Epithelial cell of esophagus (primary cell): ENCODE data around the gene SLC2A4.

Source experiments
- DNase-seq: peaks from one replicate; pipeline ENCODE4 v3.0.0; 2010; ENCODE audit warnings: low read depth
- H3K4me3 ChIP-seq: 2 replicates; pipeline ENCODE4 v1.5.1; 2011; ENCODE audit warnings: mild to moderate bottlenecking, low read length, control low read depth
- TF ChIP-seq, protein P1 (sequence below): IDR thresholded peaks from 2 replicates; pipeline ENCODE4 v1.5.1; 2011; ENCODE audit warnings: low read depth, mild to moderate bottlenecking, low read length, control low read depth, inconsistent platforms; ENCODE audit not compliant: insufficient read depth; ENCODE audit errors: missing control alignments

The SLC2A4 gene

DNA sequence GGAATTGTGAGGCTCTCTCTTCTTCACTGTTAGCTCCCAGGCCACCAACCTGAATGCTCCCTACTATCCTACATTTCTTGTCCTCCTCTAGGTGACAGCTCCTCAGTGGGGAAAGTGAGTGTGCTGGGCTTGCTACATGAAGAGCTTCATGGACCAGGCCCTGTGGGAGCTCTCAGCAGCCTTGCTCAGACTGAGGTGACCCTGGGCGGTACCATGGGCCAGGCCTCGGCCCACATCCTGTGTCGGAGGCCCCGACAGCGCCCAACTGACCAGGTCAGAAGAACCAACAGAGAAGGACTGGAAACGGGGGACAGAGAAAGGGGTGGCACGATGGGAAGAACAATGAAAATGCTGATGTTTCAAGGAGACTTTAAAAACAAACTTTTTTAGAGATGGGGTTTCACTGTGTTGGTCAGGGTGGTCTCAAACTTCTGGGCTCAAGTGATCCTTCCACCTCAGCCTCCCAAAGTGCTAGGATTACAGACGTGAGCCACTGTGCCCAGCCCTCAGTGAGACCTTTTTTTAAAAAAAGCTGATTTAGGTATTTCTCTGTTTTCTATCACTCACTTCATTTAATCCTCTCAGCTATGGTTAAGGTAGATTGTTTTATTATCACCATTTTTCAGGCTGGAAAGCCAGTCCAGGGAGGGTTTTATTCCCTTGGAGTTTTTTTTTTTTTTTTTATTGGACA lies 24.6 kb upstream of the SLC2A4 start:
- DNase-seq: no peak
- TF ChIP-seq, protein P1, sequence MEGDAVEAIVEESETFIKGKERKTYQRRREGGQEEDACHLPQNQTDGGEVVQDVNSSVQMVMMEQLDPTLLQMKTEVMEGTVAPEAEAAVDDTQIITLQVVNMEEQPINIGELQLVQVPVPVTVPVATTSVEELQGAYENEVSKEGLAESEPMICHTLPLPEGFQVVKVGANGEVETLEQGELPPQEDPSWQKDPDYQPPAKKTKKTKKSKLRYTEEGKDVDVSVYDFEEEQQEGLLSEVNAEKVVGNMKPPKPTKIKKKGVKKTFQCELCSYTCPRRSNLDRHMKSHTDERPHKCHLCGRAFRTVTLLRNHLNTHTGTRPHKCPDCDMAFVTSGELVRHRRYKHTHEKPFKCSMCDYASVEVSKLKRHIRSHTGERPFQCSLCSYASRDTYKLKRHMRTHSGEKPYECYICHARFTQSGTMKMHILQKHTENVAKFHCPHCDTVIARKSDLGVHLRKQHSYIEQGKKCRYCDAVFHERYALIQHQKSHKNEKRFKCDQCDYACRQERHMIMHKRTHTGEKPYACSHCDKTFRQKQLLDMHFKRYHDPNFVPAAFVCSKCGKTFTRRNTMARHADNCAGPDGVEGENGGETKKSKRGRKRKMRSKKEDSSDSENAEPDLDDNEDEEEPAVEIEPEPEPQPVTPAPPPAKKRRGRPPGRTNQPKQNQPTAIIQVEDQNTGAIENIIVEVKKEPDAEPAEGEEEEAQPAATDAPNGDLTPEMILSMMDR: no peak
- H3K4me3 ChIP-seq: no peak overlapping the region

DNA sequence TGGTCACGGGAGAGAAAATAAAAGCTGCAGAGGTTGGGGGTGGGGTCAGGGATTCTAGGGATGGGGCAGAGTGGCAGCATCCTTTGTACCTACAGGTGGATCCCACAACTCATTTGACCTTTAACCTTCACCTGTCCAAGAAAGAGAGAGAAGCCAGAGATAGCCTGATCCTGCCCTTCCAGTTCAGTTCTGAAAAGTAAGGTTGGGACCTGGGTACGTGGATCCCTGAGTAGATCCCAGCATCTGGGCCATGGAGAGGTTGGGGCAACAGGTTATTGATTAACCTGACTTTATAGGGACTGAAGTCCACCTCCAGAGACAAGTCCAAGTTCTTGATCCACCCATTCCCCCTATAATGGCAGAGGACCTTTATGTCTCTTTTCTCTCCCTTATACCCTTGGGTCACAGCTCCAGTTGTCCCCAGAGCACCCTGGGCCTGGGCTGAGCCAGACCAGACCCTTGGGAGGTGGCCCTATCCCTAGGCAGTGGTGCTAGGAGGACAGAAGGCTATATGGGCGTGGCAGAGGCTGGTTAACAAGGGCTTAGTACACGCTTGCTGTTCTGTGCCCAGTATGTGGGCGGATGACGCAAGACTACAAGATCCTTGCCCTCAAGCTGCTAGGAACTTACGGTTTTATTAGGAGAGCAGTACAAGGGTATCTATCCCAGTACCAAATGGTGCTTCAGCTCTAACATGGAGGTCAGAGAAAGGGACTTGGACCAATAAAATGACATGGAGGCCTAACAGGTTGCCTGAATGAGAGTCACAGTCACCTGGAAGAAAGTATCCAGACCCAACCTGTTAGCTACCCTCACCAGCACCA lies 22.6 kb upstream of the SLC2A4 start:
- peak; percentile 92 for DNase-seq
- TF ChIP-seq, protein P1: no peak
- no peak overlapping the region for H3K4me3 ChIP-seq

DNA sequence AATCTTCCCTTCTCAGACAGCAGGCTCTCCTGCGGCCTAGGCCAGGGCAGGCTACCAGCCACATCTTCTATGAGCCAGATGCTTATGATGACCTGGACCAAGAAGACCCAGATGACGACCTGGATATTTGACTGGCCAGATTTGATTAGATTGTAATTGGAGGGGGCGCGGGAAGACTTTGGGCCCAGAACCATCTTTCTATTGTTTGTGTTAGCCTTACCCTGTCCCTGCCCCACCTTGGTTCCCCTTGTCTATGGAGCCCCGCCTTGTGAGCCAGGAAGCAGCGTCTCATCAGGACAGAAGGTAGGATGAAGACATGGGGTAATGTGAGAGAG lies 22.0 kb upstream of the SLC2A4 start:
- no peak for DNase-seq
- H3K4me3 ChIP-seq: no peak overlapping the region
- TF ChIP-seq, protein P1: no peak

DNA sequence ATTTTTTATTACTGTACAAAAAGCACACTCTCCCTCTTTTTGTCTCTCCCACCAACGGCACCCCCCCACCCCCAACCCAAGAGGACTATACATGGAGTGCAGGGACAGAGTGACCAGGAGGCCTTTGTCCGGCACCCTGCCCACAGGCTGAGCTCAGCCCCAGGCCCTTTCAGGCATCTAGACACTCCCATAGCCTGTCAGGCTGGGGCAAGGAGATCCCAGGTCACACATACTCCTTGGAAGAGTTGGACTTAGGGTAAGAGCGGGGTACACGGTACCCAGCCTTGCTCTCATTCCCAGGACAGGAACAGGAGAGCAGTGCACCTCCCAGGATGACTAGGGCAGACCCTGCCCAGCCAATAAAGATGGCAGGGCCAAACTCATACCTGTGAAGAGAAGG lies 21.4 kb upstream of the SLC2A4 start:
- TF ChIP-seq, protein P1: no peak
- peak overlapping the region; percentile 55 for H3K4me3 ChIP-seq
- no peak for DNase-seq

DNA sequence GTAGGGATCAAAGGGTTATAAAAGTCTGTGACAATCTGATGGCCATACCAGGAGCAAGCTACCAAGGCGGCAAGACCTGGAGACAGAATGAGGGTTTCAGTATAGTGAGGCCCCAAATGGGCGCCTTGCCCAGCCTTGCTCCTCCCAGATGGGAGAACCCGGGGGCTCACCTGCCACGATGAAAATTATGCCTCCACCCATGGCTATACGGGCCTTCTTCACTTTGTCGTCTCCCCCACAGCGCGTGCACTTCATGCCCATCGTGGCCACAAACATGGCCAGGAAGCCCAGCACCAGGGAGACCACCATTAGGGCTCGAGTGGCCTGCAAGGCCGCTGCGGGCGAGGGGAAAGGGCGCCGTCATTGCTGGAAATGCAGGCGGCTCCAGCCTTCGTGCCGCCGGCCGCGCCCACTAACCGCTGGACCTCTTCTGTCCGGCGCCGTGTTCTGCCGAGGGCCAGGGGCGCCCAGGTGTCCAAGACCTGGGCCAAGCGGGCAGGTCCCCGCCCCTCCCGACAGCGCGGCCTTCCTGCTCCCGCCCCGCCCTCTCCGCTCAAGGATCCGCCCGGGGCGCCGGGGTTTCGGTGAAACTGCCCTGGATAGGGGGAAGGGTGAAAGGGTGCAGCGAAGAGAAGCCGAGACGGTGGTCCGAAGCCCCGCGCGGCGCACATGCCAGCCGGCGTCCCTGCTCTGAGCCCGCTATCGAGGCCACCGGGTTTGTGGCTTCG lies 20.7 kb upstream of the SLC2A4 start:
- TF ChIP-seq, protein P1: no peak
- DNase-seq: peak; percentile 66

DNA sequence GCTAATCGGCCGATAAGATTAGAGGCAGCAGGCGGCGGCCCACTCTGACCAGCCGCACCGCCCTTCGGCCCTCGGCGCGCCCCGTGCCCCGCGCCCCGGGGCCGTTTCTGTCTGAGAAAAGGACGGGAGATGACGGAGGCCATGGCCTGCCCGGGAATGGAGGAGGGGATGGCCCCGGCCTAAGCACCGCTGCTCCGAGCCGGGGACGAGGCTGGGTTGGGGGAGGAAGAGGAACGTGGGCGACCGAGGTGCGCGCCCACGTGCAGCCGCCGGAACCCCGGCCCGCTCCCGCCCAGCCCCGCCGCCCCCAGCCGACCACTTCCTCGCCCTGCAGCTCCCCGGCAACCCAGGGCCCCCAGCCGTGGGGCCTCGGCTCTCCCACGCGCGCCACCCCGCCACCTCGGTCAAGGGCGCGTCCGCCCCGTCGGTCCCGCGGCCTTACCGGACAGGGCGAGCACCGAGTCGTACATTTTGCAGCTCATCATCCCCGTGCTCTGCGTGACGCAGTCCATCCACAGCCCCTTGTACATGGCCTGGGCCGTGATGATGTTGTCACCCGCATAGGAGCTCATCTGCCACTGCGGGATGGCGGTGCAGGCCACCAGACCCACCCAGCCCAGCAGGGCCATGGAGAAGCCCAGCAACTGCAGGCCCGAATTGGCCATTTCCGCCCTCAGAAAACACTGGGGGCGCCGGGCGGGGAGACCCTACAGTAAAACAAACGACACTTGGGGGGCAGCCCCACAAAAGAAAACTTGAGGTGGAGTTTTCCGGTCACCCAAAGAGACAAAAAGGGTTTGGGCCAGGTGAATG lies 19.9 kb upstream of the SLC2A4 start:
- no peak for DNase-seq
- TF ChIP-seq, protein P1: no peak
- peak overlapping the region; percentile 55 for H3K4me3 ChIP-seq

More for the DNA sequence above, 20.7 kb upstream of the SLC2A4 start:
- H3K4me3 ChIP-seq: peak overlapping the region; percentile 55
